Heart left ventricle (tissue), 13 donors: ENCODE measurements around the gene SEH1L.

Source experiments
- CTCF ChIP-seq, 12 donors: fragments of 200-600 bp; sonication (generic) in 4 of 12; IDR thresholded peaks; one replicate each; pipeline versions ENCODE4 v1.5.0 to v1.8.0; 2018 to 2022; ENCODE audit warnings: antibody characterized with exemption in 12 of 12, mild to moderate bottlenecking in 5 of 12
- POLR2A ChIP-seq, 2 donors: fragments of 450-650 bp; IDR thresholded peaks; one replicate each; pipeline ENCODE4 v1.6.1; 2017; ENCODE audit warnings: antibody characterized with exemption in 2 of 2, mild to moderate bottlenecking in 2 of 2, moderate library complexity in 2 of 2
- donor health status: ischemic (EF 13 %, LVEDD 7.1; RV severe dilation, severe dysfunction).
- donor health status: DM: no; HTN: yes; CAD: no.
- donor health status: DM: no; HTN: no; CAD: no.
- donor health status: ischemic (EF 25% LVEDD 6.9; RV normal size, moderate dysfunction).
- donor health status: ischemic (EF 25% LVEDD 5.7; RV mildly dilated, moderate dysfunction).
- donor health status: ischemic (EF 35%, LVEDD 5.7; RV mildly dilated, moderate dysfunction).
- donor health status: nonischemic (EF 11% LVEDD 7.7; RV severe dilation, severe dysfunction).
- donor health status: DM: yes; HTN: yes; CAD: no.
- donor health status: PGD.
- donor health status: ischemic (EF 29% LVEDD 5.4; RV normal size, mild dysfunction).
- donor health status: nonischemic (EF 23%, LVEDD 6.1; RV moderate dilation, normal function).

- TF ChIP-seq CTCF (IDR thresholded peaks at IDR 0.05) = no peak
- no peak for TF ChIP-seq POLR2A (IDR thresholded peaks at IDR 0.05)
Observed at GRCh38 chr18:13019301-13019700, 71.5 kb downstream of the SEH1L start.
